GM10847 (cell line): ENCODE measurements around the gene MRPS27.

Experiments used
- POLR2A ChIP-seq: IDR thresholded peaks from 2 replicates; pipeline ENCODE4 v1.6.1; 2011; ENCODE audit not compliant: insufficient read length; ENCODE audit errors: extremely low read depth

Gene MRPS27

DNA sequence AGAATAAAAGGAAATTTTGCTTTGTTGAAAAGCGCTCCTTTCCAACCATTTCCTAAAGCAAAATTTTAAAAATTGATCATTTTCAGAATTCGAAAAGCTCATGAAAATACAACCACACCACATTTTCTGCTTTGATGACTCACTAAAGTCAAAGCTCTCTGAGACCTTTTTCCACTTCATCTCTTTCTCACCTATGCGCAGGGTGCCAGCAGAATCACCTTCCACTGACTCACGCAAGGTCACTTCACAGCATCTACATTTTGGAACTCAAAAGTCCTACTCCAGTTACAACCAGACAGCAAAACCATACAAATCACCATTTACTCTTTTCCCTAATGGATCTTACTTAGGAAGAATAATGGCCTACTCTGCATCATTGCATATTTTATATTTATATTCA lies 106.6 kb downstream of the MRPS27 start:
- TF ChIP-seq POLR2A: no peak

DNA sequence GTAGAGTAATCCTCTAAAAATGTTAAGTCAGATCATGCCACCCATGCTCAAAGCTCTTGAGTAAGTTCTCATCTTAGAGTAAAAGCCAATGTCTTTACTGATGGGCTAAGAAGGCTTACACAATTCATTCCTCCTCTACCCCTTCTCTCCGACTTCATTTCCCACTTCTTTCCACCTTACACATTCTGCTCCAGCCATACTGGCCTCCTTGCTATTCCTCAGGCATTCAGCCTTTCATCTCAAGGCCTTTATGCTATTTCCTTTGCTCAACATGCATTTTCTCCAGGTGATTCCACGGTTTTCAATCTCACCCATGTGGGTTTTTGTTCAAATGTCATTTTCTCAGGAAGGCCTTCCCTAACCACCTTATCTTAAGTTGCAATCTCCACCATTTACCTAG lies 107.9 kb downstream of the MRPS27 start:
- no peak for TF ChIP-seq POLR2A

DNA sequence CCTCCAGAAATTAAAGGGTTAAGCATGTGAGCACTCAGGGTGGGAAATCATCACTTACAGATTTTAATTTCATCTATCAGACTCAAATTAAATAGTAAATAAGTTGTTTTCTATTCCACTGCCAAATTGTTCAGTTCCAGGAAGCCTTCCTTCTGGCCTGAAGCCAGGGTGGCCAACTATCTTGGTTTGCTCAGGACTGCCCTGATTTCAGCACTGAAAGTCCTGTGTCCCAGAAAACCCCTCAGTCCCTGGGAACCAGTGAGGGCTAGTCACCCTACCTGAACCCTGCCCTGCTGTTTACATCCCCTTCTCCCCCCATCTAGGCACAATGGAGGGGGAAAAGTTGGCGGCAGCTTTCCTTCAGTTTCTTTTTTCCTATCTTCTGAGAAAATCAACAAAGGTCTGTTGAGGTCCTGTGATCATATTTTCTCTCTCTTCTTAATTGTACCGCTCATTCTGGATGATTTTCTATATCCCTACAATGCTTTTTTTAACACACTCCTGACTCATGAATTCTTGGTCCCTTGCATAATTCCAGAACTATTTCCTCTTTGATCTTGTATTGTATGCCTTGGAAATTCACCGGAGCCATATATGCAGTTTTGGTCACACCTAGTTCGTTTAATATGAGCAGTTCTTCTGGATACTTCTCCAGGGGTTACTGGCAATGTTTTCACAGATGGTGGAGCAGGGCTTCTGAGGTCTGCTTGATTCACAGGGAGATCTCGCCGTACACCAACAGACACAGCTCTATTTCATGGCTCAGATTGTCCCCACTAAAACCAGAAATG lies 109.0 kb downstream of the MRPS27 start:
- TF ChIP-seq POLR2A: no peak

DNA sequence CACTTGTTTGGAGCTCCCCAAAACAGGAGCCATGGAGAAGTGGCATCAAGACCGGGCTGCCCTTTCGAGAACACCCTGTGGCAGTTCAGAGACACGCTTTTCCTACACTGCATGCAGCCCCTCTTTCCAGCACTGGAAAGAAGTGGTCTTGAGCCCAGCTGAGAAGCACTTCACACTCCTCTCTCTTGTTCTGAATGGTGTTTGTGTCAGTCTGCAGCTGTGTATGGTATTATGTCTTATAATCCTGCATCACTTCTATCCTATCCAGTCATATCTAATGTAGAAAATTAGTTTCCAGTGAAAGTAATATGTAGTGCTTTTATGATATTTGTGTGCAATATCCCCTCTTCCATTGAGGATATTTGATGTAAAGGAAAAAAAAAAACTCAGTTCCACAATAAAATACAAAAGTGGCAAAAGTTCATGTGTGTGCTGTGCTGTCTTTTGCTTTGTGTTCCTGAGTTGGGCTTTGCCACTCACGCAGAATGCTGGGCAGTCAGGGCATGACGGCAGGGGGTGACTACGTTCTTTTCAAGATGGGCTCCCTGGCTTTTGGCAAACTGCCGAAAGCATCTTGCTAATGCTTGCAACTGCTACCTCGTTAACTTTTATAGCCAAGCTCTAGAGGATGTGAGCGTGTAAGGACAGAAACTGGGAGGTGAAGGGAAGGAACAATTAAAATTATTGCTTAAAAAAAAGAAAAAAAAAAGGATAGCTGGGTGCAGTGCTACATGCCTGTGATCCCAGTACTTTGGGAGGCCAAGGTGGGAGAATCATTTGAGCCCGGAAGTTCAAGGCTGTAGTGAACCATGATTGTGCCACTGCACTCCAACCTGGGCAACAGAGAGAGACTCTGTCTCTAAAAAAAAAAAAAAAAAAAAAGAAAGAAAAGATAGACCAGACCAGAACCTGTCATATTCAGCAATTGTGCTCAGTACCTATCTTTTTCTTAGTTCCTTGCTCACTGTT lies 110.6 kb downstream of the MRPS27 start:
- no peak for TF ChIP-seq POLR2A

DNA sequence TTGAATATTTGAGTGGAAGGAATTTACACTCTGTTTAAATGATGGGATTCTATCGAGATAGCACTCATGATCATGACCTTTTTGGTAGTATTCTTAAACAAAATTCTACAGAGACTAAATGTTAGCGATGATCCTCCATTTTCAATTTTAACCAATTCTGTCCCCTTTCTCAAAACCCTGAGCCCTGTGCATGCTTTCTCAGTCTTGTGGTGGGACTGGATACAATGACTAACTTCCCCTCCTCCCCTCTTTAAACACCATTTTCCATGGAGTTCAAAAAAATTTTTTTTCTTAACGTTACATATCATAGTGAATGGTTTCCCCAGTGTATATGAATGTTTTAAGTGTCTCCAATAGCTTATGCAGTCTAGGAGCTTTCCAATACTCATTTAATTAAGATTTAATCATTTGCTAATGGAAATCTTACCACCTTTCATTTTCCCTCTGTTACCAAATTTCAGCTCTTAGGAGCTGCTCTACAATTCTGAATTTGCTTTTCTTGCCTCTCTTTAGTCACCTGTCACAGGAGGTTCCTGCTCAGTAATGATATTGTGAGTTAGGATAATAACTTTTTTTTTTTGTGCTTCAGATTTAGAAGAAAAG lies 111.6 kb downstream of the MRPS27 start:
- TF ChIP-seq POLR2A: no peak

DNA sequence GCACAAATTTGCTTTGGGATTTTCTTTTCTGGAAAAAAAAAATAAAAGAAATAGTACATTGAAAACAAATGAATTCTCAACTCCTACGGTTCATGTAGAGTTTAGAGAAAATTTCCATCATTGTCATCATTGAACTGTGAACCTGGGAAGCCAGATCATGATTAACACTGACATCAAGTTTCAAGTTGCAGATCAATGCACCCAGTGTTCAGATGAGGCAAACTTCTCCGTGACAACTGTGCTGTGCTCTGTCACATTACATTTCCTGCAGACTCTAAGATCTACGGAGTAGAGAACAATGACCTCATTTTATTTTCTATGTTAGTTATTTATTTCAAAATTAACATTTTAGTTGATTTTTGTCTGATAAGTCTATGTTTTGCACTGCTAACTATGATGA lies 113.0 kb downstream of the MRPS27 start:
- TF ChIP-seq POLR2A: no peak

DNA sequence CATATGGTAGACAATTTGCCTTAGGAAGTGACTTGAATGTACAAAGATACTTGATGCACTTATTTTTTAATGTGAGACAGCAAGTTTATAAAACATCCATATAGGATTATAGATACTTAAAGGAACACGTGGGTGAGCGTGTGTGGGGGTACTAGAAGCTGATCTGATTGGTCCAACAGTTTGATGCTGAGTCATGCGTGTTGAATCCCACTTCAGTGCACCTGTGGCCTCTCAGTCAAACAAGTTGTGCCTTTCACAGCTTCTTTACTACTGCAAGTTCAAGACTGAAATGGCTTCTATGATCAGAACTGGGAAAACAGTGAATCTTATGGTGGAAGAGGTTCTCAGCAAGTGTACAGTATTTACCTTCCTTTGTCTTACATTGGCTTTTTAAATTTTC lies 113.9 kb downstream of the MRPS27 start:
- no peak for TF ChIP-seq POLR2A

DNA sequence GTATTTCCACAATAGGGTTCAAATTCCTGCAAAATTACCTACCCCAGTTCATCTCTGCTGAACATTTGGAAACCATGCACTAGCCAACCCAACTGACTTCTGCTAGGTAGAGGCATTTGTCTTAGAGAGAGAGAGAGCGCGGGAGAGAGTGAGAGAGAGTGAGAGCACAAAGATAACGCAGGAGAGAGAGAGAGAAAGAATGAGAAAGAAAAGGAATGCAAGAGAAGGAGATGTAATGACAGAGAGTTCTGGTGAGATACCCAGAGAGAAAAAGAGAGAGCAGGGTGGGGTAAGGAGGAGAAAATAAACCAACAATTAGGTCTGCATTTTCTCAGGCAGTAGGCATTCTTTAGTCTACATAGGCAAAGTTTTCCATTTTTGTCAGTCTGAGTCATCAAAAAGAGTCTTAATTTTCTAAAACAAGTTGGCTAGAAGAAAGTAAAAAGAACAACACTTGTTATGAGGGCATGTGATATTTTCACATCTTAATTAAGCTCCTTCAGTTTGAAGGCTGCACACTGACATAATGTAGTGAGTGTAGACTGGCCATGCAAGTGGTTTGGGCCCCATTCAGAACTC lies 114.5 kb downstream of the MRPS27 start:
- no peak for TF ChIP-seq POLR2A

DNA sequence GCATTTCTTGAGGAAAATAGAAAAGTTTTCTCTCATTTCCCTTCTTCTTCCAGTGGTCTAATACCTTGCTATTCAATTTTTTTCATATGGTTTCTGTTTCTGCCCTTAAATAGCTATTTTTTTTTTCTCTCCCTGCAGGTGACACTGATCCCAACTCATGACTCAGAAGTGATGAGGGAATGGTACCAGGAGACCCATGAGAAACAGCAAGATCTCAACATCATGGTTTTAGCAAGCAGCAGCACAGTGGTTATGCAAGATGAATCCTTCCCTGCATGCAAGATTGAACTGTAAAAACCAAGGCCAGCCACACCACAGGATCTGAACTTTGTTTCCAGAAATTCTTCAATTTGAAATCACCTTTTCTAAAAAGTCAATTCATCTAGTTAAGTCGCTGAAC lies 115.1 kb downstream of the MRPS27 start:
- TF ChIP-seq POLR2A: no peak

DNA sequence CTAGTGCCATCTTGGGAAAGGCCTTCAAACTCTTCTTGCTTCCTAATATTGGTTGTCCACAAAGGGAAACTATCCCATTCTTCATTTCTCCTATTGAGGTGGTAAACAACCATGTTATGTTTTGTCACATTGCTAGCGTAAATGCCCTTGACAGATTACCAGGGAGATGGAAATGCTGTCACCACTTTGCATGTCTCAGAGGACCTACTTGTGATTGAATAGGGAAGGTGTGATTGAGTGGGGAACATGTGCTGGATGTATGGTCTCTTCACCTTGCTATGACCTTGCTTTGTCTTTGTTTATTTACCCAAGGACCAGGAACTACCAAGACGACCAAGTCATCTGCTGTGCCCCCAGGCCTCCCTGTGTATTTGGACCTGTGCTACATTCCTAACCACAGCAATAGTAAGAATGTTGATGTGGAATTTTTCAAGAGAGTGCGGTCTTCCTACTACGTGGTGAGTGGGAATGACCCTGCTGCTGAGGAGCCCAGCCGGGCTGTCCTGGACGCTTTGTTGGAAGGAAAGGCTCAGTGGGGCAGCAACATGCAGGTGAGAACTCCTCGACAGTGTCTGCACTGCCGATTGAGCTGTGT lies 116.7 kb downstream of the MRPS27 start:
- TF ChIP-seq POLR2A: no peak

DNA sequence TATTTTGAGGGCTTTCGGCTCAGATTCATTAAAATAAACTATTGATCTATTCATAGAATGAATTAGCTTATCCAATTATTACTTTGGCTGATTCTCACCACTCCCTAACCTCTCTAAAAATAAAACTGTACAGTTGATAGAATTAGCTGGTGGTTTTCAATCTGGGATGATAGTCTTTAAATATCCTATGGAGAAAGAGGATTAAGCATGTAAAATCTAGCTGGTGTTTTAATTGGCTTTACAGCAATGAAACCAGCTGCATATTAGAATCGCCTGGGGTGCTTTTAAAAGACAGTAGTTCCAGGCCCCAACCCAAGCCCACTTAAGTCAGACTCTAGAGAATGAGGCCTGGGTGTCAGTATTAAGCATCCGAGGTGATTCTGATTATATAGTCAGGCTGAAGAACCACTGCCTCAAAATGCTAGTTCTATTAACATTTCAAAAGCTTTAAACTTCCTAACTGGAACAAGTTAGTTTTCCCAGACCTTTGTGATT lies 117.7 kb downstream of the MRPS27 start:
- no peak for TF ChIP-seq POLR2A

DNA sequence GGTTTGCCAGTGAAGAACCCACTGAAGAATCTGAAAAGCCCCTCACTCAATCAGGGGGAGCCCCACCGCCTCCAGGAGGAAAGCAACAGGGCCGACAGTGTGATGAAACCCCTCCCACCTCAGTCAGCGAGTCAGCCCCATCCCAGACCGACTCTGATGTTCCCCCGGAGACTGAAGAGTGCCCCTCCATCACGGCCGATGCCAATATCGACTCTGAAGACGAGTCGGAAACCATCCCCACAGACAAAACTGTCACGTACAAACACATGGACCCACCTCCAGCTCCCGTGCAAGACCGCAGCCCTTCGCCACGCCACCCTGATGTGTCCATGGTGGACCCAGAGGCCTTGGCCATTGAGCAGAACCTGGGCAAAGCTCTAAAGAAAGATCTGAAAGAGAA lies 120.4 kb downstream of the MRPS27 start:
- TF ChIP-seq POLR2A: no peak

DNA sequence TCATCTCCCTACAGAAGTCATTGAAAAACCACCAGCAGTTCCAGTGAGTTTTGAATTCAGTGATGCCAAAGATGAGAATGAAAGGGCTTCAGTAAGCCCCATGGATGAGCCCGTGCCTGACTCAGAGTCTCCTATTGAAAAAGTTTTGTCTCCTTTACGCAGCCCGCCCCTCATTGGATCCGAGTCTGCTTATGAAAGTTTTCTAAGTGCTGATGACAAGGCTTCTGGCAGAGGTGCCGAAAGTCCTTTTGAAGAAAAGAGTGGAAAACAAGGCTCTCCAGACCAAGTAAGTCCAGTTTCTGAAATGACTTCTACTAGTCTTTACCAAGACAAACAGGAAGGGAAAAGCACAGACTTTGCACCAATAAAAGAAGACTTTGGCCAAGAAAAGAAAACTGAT lies 122.6 kb downstream of the MRPS27 start:
- no peak for TF ChIP-seq POLR2A

DNA sequence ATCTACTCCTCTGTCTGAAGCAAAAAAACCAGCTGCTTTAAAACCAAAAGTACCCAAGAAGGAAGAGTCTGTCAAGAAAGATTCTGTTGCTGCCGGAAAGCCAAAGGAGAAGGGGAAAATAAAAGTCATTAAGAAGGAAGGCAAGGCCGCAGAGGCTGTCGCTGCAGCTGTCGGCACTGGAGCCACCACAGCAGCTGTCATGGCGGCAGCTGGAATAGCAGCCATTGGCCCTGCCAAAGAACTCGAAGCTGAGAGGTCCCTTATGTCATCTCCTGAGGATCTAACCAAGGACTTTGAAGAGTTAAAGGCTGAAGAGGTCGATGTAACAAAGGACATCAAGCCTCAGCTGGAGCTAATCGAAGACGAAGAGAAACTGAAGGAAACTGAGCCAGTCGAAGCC lies 124.5 kb downstream of the MRPS27 start:
- TF ChIP-seq POLR2A: no peak

DNA sequence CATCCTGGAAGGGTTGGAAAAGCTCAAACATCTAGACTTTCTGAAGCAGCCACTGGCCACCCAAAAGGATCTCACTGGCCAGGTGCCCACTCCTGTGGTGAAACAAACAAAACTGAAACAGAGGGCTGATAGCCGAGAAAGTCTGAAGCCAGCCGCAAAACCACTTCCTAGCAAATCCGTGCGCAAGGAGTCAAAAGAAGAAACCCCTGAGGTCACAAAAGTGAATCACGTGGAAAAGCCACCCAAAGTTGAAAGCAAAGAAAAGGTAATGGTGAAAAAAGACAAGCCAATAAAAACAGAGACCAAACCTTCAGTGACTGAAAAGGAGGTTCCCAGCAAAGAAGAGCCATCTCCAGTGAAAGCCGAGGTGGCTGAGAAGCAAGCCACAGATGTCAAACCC lies 125.2 kb downstream of the MRPS27 start:
- no peak for TF ChIP-seq POLR2A
